Pancreas (tissue), 10 donors: ENCODE measurements around the gene KCNMA1. TPM values are rescaled to one million over a fixed set of nuclear protein-coding genes. Genes with fewer than 3 reads are reported as not detected.
"Not testable (repeated sequence)": the region's sequence is repeated elsewhere in the genome, so short reads cannot be mapped to it uniquely, and the experiment has no call there.

Experiments
- ATAC-seq, 4 donors: fragments of 200-7000 bp; cut with Tn5 transposase; one replicate each; pipeline versions ENCODE4 v1.8.0 to v1.9.1; 2020; ENCODE audit warnings: mild to moderate bottlenecking in 4 of 4, moderate library complexity in 4 of 4
- DNase-seq, 6 donors: peaks; one replicate each; pipeline ENCODE4 v3.0.0-alpha.2; 2020
- FAIRE-seq: peaks from 2 replicates; lab custom pipeline; 2012; peaks lifted over from hg19 to GRCh38; lab: Jason Lieb, UNC
- H3K27ac ChIP-seq, 4 donors: fragments of 200-600 bp; sonication (generic); 1 replicate in 3 of 4; 2 replicates in 1 of 4; pipeline versions ENCODE4 v1.5.0 to v1.8.0; 2020
- H3K27me3 ChIP-seq, 4 donors: fragments of 200-600 bp; one replicate each; pipeline ENCODE4 v1.8.0; 2021
- H3K36me3 ChIP-seq, 3 donors: fragments of 200-600 bp; sonication (generic) in 1 of 3; one replicate each; pipeline versions ENCODE4 v1.5.0 to v1.8.0; 2020 to 2021
- H3K4me1 ChIP-seq, 3 donors: fragments of 200-600 bp; one replicate each; pipeline ENCODE4 v1.8.0; 2021
- H3K4me3 ChIP-seq, 4 donors: fragments of 200-600 bp; sonication (generic) in 2 of 4; one replicate each; pipeline versions ENCODE4 v1.5.0 to v1.8.0; 2020 to 2021
- H3K9me3 ChIP-seq, 4 donors: fragments of 200-600 bp; one replicate each; pipeline ENCODE4 v1.8.0; 2021
- CTCF ChIP-seq, 4 donors: fragments of 200-600 bp; sonication (generic) in 3 of 4; IDR thresholded peaks; one replicate each; pipeline versions ENCODE4 v1.5.0 to v1.8.0; 2021; ENCODE audit warnings: antibody characterized with exemption in 4 of 4
- WGBS, 2 donors: extraction: QIAGEN DNeasy Blood & Tissue Kit; methylation state at CpG; one replicate each; pipeline ENCODE4 v1.1.7; 2013; 5-methylcytosine and 5-hydroxymethylcytosine counted together
- intact Hi-C, 3 donors: fragments of 100-400 bp; cut with DNase I; formaldehyde crosslinking; loops; one replicate each; pipeline versions ENCODE4 v1.11.1 to v1.14.2; 2022
- polyA plus RNA-seq, 2 donors: library from polyadenylated mRNA; stranded (reverse); fragments of 200-250 nt; gene quantifications; one replicate each; pipeline ENCODE4 v1.2.3, GENCODE V29; 2013
- total RNA-seq, 6 donors: library from RNA; stranded (reverse); fragmentation: NEBNext Ultra II Directional in 4 of 6; extraction: Animal tissue kit (Norgen Biotek cat#: 25700) in 4 of 6; gene quantifications; one replicate each; pipeline versions ENCODE4 v1.2.1 to v1.2.4, GENCODE V29; 2021 to 2023
- donor health status: healthy with polysubstance abuse.
- donor health status: DM: no; HTN: no; CAD: no; lungs with moderate emphysema.
- donor health status: DM: no; HTN: no; CAD: no.
- donor health status: control.
- donor health status: control.
- donor health status: Bipolar disorder and iron deficiency.
- donor health status: DM: yes; HTN: yes; CAD: no.
- donor health status: DM: no; HTN: no; CAD: no.
- donor health status: DM: no; HTN: no; CAD: no.
- donor health status: DM: yes; HTN: yes; CAD: no.

KCNMA1 gene
- total and polyA plus RNA-seq, 8 donors = 3.5 to 19.4 (median 9.3) TPM

GRCh38 chr10:77575271-77576006 lies 62.2 kb downstream of the KCNMA1 start:
- intact Hi-C loops = no loop called here
- 60 to 63% methylated on average over 10 of the region's 10 CpGs for WGBS, 2 donors
- DNase-seq (peak in 1 of 6 donors; percentile 33), ATAC-seq (peak in 2 of 4 donors; percentile 51 to 66), FAIRE-seq (no peak)
- Histone ChIP-seq H3K36me3 (no peaks in the 10 kb centered on the region), H3K4me3 (no peak overlapping the region), H3K4me1 (no peaks in the 10 kb centered on the region), H3K9me3 (no peaks in the 10 kb centered on the region), H3K27ac (no peak overlapping the region), H3K27me3 (no peaks in the 10 kb centered on the region)
- TF ChIP-seq CTCF (IDR thresholded peaks at IDR 0.05) = no peak

GRCh38 chr10:77574438-77574837 lies 63.2 kb downstream of the KCNMA1 start:
- FAIRE-seq (no peak), DNase-seq (no peak), ATAC-seq (no peak)
- Histone ChIP-seq H3K27me3 (no peaks in the 10 kb centered on the region), H3K36me3 (no peaks in the 10 kb centered on the region), H3K9me3 (no peaks in the 10 kb centered on the region), H3K4me3 (no peak overlapping the region), H3K27ac (no peak overlapping the region), H3K4me1 (no peaks in the 10 kb centered on the region)
- 72 to 85% methylated on average over 3 of the region's 3 CpGs for WGBS, 2 donors
- TF ChIP-seq CTCF (IDR thresholded peaks at IDR 0.05) = no peak
- intact Hi-C loops = no loop called here

GRCh38 chr10:77572520-77572919 lies 65.1 kb downstream of the KCNMA1 start:
- H3K4me3 ChIP-seq, DNase-seq, H3K27ac ChIP-seq, H3K27me3 ChIP-seq, ATAC-seq, H3K4me1 ChIP-seq, H3K9me3 ChIP-seq, H3K36me3 ChIP-seq, FAIRE-seq, intact Hi-C loops: not testable (repeated sequence)
- WGBS, 2 donors = 44 to 56% methylated on average over 4 of the region's 4 CpGs

- WGBS, 2 donors = 19 to 26% methylated on average over 3 of the region's 3 CpGs
- TF ChIP-seq CTCF (IDR thresholded peaks at IDR 0.05) = no peak
- Histone ChIP-seq H3K36me3 (no peaks in the 10 kb centered on the region), H3K9me3 (no peaks in the 10 kb centered on the region), H3K4me1 (no peaks in the 10 kb centered on the region), H3K27me3 (no peaks in the 10 kb centered on the region), H3K27ac (no peak overlapping the region), H3K4me3 (no peak overlapping the region)
- intact Hi-C loops = no loop called here
- FAIRE-seq = no peak
- ATAC-seq = peak in 2 of 4 donors; percentile 60 to 84
- peak in 4 of 6 donors; percentile 28 to 75 (median 36) for DNase-seq
Observed at GRCh38 chr10:77571490-77571889, 66.1 kb downstream of the KCNMA1 start.

- H3K4me3 ChIP-seq = no peak overlapping the region
- ATAC-seq (no peak), DNase-seq (no peak), FAIRE-seq (no peak)
- WGBS, 2 donors = 89 to 92% methylated on average over 13 of the region's 13 CpGs
- no peak overlapping the region for H3K27ac ChIP-seq
- peaks cover 0 to 2% (median 0%) of the 10 kb centered on the region in 3 donors for H3K4me1 ChIP-seq
- no peaks in the 10 kb centered on the region for H3K27me3 ChIP-seq
- H3K36me3 ChIP-seq = no peaks in the 10 kb centered on the region
- intact Hi-C loops = no loop called here
- no peaks in the 10 kb centered on the region for H3K9me3 ChIP-seq
- no peak for TF ChIP-seq CTCF (IDR thresholded peaks at IDR 0.05)
Observed at GRCh38 chr10:77566914-77567566, 70.6 kb downstream of the KCNMA1 start.
